Measurements from ENCODE around the gene SLC2A4RG. TPM values are rescaled to one million over a fixed set of nuclear protein-coding genes. Genes with fewer than 3 reads are reported as not detected.

Gene SLC2A4RG
- total and polyA plus RNA-seq, 12 donors, result 7.9 to 210 (median 47.9) TPM

DNA sequence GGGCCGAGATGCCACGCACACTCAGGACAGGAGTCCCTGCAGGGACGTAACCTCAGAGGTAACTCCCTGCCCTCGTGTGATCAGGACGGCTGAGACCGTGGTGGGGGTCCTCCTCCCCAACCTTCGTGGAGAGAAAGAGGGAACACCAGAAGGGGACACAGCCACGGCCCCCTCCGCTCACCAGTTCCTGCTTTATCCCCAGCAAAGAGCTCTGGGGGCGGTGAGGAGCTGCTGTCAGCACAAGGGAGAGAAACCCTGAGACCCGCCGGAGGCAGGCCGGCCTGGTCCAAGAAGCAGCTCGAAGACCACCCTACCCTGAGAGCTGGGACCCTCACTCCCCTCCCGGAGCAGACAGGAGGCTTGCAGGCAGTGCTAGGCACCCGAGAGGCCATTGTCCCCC is 44.4 kb downstream of the SLC2A4RG start:
- WGBS, 4 donors, result 80 to 90% (median 86%) methylated on average over 1 to 16 of the region's 16 CpGs
- peak overlapping the region in 1 of 5 donors; percentile 36 for H3K27ac ChIP-seq
- TF ChIP-seq, protein P1, sequence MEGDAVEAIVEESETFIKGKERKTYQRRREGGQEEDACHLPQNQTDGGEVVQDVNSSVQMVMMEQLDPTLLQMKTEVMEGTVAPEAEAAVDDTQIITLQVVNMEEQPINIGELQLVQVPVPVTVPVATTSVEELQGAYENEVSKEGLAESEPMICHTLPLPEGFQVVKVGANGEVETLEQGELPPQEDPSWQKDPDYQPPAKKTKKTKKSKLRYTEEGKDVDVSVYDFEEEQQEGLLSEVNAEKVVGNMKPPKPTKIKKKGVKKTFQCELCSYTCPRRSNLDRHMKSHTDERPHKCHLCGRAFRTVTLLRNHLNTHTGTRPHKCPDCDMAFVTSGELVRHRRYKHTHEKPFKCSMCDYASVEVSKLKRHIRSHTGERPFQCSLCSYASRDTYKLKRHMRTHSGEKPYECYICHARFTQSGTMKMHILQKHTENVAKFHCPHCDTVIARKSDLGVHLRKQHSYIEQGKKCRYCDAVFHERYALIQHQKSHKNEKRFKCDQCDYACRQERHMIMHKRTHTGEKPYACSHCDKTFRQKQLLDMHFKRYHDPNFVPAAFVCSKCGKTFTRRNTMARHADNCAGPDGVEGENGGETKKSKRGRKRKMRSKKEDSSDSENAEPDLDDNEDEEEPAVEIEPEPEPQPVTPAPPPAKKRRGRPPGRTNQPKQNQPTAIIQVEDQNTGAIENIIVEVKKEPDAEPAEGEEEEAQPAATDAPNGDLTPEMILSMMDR (IDR thresholded peaks at IDR 0.05), result no peak
- no peak for TF ChIP-seq POLR2A (IDR thresholded peaks at IDR 0.05)
- intact Hi-C loops (cut with DNase I), result loop anchor here in 1 of 2 donors (10.0 kb wide), 1 partner anchor 191 kb away; the partner anchor contains the start of gene SAMD10
- no peaks in the 10 kb centered on the region for H3K27me3 ChIP-seq
- no peak overlapping the region for H3K4me3 ChIP-seq
- H3K4me1 ChIP-seq (replicated peaks in 1 of 2), result peaks cover 0 to under 1% of the 10 kb centered on the region in 2 donors
- H3K9me3 ChIP-seq (replicated peaks in 1 of 3), result no peaks in the 10 kb centered on the region
- DNase-seq, result no peak
- peaks cover 0 to under 1% of the 10 kb centered on the region in 2 donors for H3K36me3 ChIP-seq (replicated peaks in 1 of 2)

DNA sequence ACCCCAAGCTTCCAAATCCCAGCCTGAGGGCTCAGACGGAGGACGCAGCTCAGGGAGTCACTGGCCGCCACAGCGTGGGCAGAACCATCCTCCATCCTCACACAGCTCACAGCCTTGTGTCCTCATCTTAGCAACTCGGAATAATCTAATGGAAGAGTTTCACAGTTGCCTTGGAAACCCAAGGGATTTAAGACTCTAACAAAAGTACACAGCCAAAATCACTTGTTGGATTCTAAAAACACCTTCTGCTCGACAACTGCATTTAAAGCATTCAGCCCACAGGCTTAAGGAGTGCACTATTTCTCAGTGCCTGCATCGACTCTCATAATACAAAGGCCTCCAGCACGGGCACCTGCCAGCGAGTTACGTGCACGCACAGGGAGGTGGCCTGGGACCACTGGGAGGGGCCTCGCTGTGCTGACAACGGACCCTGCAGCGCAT is 46.1 kb downstream of the SLC2A4RG start:
- Histone ChIP-seq H3K4me1 (replicated peaks in 1 of 2) (peaks cover 0 to 4% of the 10 kb centered on the region in 2 donors), H3K27ac (peak overlapping the region in 2 of 5 donors; percentile 30 to 61), H3K4me3 (no peak overlapping the region), H3K36me3 (replicated peaks in 1 of 2) (peaks cover 0 to 17% of the 10 kb centered on the region in 2 donors), H3K27me3 (no peaks in the 10 kb centered on the region), H3K9me3 (replicated peaks in 1 of 3) (no peaks in the 10 kb centered on the region)
- DNase-seq, result no peak
- intact Hi-C loops (cut with DNase I), result loop anchor here in 1 of 2 donors (5.0 to 10.0 kb wide), 2 partner anchors 77 to 189 kb away; partner anchors contain the start of genes ABHD16B and SAMD10
- WGBS, 4 donors, result 58 to 68% (median 63%) methylated on average over 14 of the region's 14 CpGs
- no peak for TF ChIP-seq POLR2A (IDR thresholded peaks at IDR 0.05)
- TF ChIP-seq, protein P1 (IDR thresholded peaks at IDR 0.05), result no peak

DNA sequence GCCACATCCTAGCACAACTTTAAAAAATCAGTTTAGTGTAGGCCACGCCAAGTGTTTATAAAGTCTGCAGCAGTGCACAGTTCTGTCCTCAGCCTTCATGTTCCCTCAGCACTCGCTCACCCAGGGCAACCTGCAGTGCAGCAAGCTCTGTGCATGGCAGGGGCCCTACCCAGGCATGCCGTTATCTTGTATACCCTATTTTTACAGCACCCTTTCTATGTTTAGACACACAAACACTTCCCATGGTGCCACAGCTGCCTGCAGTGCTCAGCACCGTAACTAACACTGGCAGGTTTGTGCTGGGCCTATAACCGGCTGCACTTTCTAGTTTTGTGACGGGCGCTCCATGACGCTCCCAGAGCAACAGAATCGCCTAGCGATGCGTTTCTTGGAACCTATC is 47.7 kb downstream of the SLC2A4RG start:
- peaks cover 0 to 10% of the 10 kb centered on the region in 2 donors for H3K4me1 ChIP-seq (replicated peaks in 1 of 2)
- intact Hi-C loops (cut with DNase I), result loop anchor here in 1 of 2 donors (5.0 to 10.0 kb wide), 2 partner anchors 75 to 187 kb away; partner anchors contain the start of genes ABHD16B and SAMD10
- 84 to 93% (median 86%) methylated on average over 11 of the region's 11 CpGs for WGBS, 4 donors
- H3K4me3 ChIP-seq, result no peak overlapping the region
- H3K36me3 ChIP-seq (replicated peaks in 1 of 2), result peaks cover 0 to 17% of the 10 kb centered on the region in 2 donors
- no peaks in the 10 kb centered on the region for H3K9me3 ChIP-seq (replicated peaks in 1 of 3)
- no peaks in the 10 kb centered on the region for H3K27me3 ChIP-seq
- H3K27ac ChIP-seq, result no peak overlapping the region
- DNase-seq, result no peak
- TF ChIP-seq, protein P1 (IDR thresholded peaks at IDR 0.05), result no peak
- TF ChIP-seq POLR2A (IDR thresholded peaks at IDR 0.05), result no peak

DNA sequence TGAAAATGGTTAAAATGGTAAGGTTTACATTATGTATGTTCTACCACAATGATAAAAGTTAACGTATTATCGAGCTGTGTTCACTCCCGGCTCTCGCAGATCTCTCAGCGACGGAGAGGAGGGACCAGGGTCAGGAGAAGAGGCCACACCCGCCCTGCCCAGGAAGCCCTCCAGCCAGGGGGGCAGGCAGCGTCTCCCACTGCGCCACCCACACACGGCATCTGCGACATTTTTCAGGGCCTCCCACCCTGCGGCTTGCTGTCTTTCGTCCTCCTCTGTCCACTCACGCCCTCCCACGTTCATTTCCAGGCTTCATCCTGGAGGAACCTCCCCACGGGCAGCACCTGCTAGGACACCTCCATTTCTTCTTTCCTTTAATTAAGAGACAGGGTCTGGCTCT is 48.2 kb downstream of the SLC2A4RG start:
- no peaks in the 10 kb centered on the region for H3K9me3 ChIP-seq (replicated peaks in 1 of 3)
- peaks cover 0 to 17% of the 10 kb centered on the region in 2 donors for H3K36me3 ChIP-seq (replicated peaks in 1 of 2)
- no peak overlapping the region for H3K4me3 ChIP-seq
- no peaks in the 10 kb centered on the region for H3K27me3 ChIP-seq
- no peak for TF ChIP-seq POLR2A (IDR thresholded peaks at IDR 0.05)
- TF ChIP-seq, protein P1 (IDR thresholded peaks at IDR 0.05), result no peak
- WGBS, 4 donors, result 65 to 83% (median 77%) methylated on average over 12 to 16 of the region's 16 CpGs
- DNase-seq, result no peak
- H3K27ac ChIP-seq, result no peak overlapping the region
- H3K4me1 ChIP-seq (replicated peaks in 1 of 2), result peaks cover 0 to 10% of the 10 kb centered on the region in 2 donors
- intact Hi-C loops (cut with DNase I), result loop anchor here in 1 of 2 donors (5.0 to 10.0 kb wide), 2 partner anchors 75 to 187 kb away; partner anchors contain the start of genes ABHD16B and SAMD10

Data from adrenal gland (tissue), 12 donors.